GM06990 (cell line): ENCODE results near the gene ANKRD16.
"Not testable (repeated sequence)": the region's sequence is repeated elsewhere in the genome, so short reads cannot be mapped to it uniquely, and the experiment has no call there.

Experiments used
- DNase-seq: peaks from one replicate; pipeline ENCODE4 v3.0.0-alpha.2; 2011; ENCODE audit not compliant: insufficient read length; ENCODE audit errors: extremely low read depth
- H3K27me3 ChIP-seq: replicated peaks from 2 replicates; pipeline ENCODE4 v1.6.0; 2011; ENCODE audit warnings: low read length; ENCODE audit not compliant: control insufficient read depth, insufficient read depth
- H3K36me3 ChIP-seq: 2 replicates; pipeline ENCODE4 v1.5.1; 2011; ENCODE audit warnings: low read length; ENCODE audit not compliant: control insufficient read depth, insufficient read depth
- H3K4me3 ChIP-seq: replicated peaks from 2 replicates; pipeline ENCODE4 v1.5.1; 2011; ENCODE audit warnings: low read depth, mild to moderate bottlenecking, control low read depth, low read length
- CTCF ChIP-seq: IDR thresholded peaks from 2 replicates; pipeline ENCODE4 v1.5.1; 2011; ENCODE audit warnings: low read length, control low read depth, mild to moderate bottlenecking, inconsistent platforms; ENCODE audit not compliant: insufficient read depth, poor library complexity, severe bottlenecking

ANKRD16 gene

GRCh38 chr10:5910323-5911100 lies 20.8 kb upstream of the ANKRD16 start:
- DNase-seq, result no peak
- Histone ChIP-seq H3K4me3 (no peak overlapping the region), H3K36me3 (peaks cover 40% of the 10 kb centered on the region), H3K27me3 (no peaks in the 10 kb centered on the region)
- TF ChIP-seq CTCF, result no peak

GRCh38 chr10:5908676-5909075 lies 19.0 kb upstream of the ANKRD16 start:
- not testable (repeated sequence) for DNase-seq, H3K4me3 ChIP-seq, H3K27me3 ChIP-seq
- peaks cover 28% of the 10 kb centered on the region for H3K36me3 ChIP-seq

- DNase-seq, result no peak
- H3K36me3 ChIP-seq, result peaks cover 19% of the 10 kb centered on the region
- TF ChIP-seq CTCF, result no peak
Measured at GRCh38 chr10:5906651-5907050, 17.0 kb upstream of the ANKRD16 start.

GRCh38 chr10:5905854-5906507 lies 16.3 kb upstream of the ANKRD16 start:
- TF ChIP-seq CTCF, result no peak
- no peak for DNase-seq
- Histone ChIP-seq H3K4me3 (no peak overlapping the region), H3K36me3 (peaks cover 18% of the 10 kb centered on the region), H3K27me3 (no peaks in the 10 kb centered on the region)

More at GRCh38 chr10:5906651-5907050, 17.0 kb upstream of the ANKRD16 start:
- no peak overlapping the region for H3K4me3 ChIP-seq
- H3K27me3 ChIP-seq, result no peaks in the 10 kb centered on the region

- Histone ChIP-seq H3K4me3 (no peak overlapping the region), H3K36me3 (peaks cover 11% of the 10 kb centered on the region), H3K27me3 (no peaks in the 10 kb centered on the region)
- DNase-seq, result peak; percentile 77
- TF ChIP-seq CTCF, result no peak
Measured at GRCh38 chr10:5904227-5904626, 14.5 kb upstream of the ANKRD16 start.

- TF ChIP-seq CTCF, result no peak
- Histone ChIP-seq H3K27me3 (no peaks in the 10 kb centered on the region), H3K4me3 (no peak overlapping the region), H3K36me3 (peaks cover 7% of the 10 kb centered on the region)
- DNase-seq, result no peak
Measured at GRCh38 chr10:5903563-5903962, 13.9 kb upstream of the ANKRD16 start.
